Measurements from ENCODE around the gene MAGI3. TPM values are rescaled to one million over a fixed set of nuclear protein-coding genes. Genes with fewer than 3 reads are reported as not detected.

MAGI3 gene
- total and polyA plus RNA-seq, 8 donors: 4.6 to 24.2 (median 15.6) TPM

DNA sequence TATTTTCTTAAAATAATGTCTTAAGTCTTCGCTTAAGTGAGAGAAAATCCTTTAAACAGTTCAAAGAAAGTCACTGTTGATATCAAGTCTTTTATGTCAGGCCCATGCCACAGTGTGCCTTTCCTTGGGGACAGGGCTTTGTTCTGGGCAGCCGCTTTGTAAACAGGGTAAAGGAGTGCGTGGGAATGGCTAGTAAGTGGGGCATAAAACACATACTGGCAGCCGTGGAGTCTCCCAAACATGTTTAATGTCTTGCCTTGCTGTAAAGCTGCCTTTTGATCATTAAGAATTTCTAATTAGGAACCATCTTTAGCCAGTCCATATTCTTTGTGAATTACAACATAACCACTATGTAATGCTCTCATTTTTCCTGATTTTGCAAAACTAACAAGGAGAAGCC lies 269.2 kb downstream of the MAGI3 start:
- Histone ChIP-seq H3K4me1 (no peaks in the 10 kb centered on the region), H3K9me3 (no peaks in the 10 kb centered on the region), H3K27me3 (no peaks in the 10 kb centered on the region), H3K4me3 (no peak overlapping the region), H3K27ac (no peak overlapping the region), H3K36me3 (no peaks in the 10 kb centered on the region)
- intact Hi-C loops (cut with DNase I): no loop called here
- FAIRE-seq: no peak
- ATAC-seq: no peak
- 88 to 92% methylated on average over 4 of the region's 4 CpGs for WGBS, 2 donors
- no peak for DNase-seq
- TF ChIP-seq CTCF (IDR thresholded peaks at IDR 0.05): no peak

DNA sequence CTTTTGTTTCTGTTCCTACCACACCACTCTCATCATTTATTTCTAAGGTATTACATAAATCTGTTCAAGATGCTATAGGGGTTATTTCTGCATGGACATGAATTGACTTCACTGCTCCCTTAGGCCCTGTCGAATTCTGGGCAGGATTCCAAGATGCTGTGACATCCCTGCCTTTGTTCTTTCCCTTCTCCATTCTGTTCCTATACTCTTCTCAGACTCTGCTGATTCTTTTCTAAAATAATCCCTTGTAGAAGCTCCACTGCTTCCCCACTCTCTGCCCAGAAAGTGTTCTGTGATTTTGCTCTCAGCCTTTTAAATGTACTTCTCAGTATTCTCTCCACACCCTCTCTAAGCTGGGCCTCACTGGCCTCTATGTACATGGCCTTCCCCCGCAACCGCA lies 269.8 kb downstream of the MAGI3 start:
- no peaks in the 10 kb centered on the region for H3K36me3 ChIP-seq
- H3K27ac ChIP-seq: no peak overlapping the region
- no peaks in the 10 kb centered on the region for H3K9me3 ChIP-seq
- FAIRE-seq: no peak
- intact Hi-C loops (cut with DNase I): no loop called here
- no peaks in the 10 kb centered on the region for H3K27me3 ChIP-seq
- no peak overlapping the region for H3K4me3 ChIP-seq
- no peak for TF ChIP-seq CTCF (IDR thresholded peaks at IDR 0.05)
- no peak for DNase-seq
- 63 to 67% methylated on average over 3 of the region's 3 CpGs for whole genome bisulfite sequencing, 2 donors
- ATAC-seq: no peak
- H3K4me1 ChIP-seq: no peaks in the 10 kb centered on the region

DNA sequence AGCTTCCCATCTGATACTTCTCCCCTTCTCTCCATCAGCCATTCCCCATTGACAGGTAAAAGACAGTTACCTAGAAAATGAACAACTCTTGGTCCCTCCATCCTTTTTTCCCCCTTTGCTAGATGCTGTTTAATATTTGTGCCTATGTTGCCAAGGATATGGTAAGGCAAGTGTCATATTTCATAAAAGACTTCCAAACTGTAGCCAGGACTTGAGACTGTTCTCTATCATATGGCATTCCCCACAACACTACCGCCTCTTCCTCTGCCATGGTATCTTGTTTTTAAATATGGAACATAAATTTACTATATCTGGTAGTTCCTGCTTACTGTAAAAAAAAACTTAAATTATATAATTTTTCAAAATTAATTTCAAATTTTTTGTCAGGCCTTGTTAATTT lies 271.8 kb downstream of the MAGI3 start:
- no peak overlapping the region for H3K4me3 ChIP-seq
- TF ChIP-seq CTCF (IDR thresholded peaks at IDR 0.05): no peak
- H3K27me3 ChIP-seq: no peaks in the 10 kb centered on the region
- no peak for ATAC-seq
- no peaks in the 10 kb centered on the region for H3K9me3 ChIP-seq
- peaks cover 0 to 8% (median 0%) of the 10 kb centered on the region in 3 donors for H3K36me3 ChIP-seq
- intact Hi-C loops (cut with DNase I): no loop called here
- DNase-seq: no peak
- FAIRE-seq: no peak
- H3K27ac ChIP-seq: no peak overlapping the region
- H3K4me1 ChIP-seq: no peaks in the 10 kb centered on the region
- 100% methylated on average over 1 of the region's 1 CpG for WGBS, 2 donors

GRCh38 chr1:113663165-113663951 lies 273.0 kb downstream of the MAGI3 start:
- Histone ChIP-seq H3K4me1 (no peaks in the 10 kb centered on the region), H3K27ac (no peak overlapping the region), H3K9me3 (no peaks in the 10 kb centered on the region), H3K36me3 (peaks cover 0 to 8% (median 0%) of the 10 kb centered on the region in 3 donors), H3K27me3 (no peaks in the 10 kb centered on the region), H3K4me3 (no peak overlapping the region)
- WGBS, 2 donors: 91 to 93% methylated on average over 5 of the region's 5 CpGs
- ATAC-seq (no peak), FAIRE-seq (no peak), DNase-seq (no peak)
- no peak for TF ChIP-seq CTCF (IDR thresholded peaks at IDR 0.05)
- intact Hi-C loops (cut with DNase I): no loop called here

- Histone ChIP-seq H3K27me3 (no peaks in the 10 kb centered on the region), H3K9me3 (no peaks in the 10 kb centered on the region), H3K4me1 (no peaks in the 10 kb centered on the region), H3K27ac (no peak overlapping the region), H3K36me3 (peaks cover 0 to 8% (median 0%) of the 10 kb centered on the region in 3 donors), H3K4me3 (no peak overlapping the region)
- no peak for TF ChIP-seq CTCF (IDR thresholded peaks at IDR 0.05)
- no peak for DNase-seq
- no peak for ATAC-seq
- intact Hi-C loops (cut with DNase I): no loop called here
- no peak for FAIRE-seq
Measured at GRCh38 chr1:113665071-113665470, 274.8 kb downstream of the MAGI3 start.

All from pancreas (tissue), 10 donors.